OCI-LY1 (cell line): ENCODE measurements around the gene BRD7.

Source experiments
- CTCF ChIP-seq: fragments of 200-600 bp; sonication (generic), shearing (Covaris generic); IDR thresholded peaks from 2 replicates; pipeline ENCODE4 v1.5.1; 2017; ENCODE audit warnings: mild to moderate bottlenecking, antibody characterized with exemption, low read length, moderate library complexity, mixed read lengths
- EZH2 ChIP-seq: fragments of 200-600 bp; sonication (generic), shearing (Covaris generic); IDR thresholded peaks from 2 replicates; pipeline ENCODE4 v1.8.0; 2017; ENCODE audit warnings: borderline replicate concordance, mixed run types, mild to moderate bottlenecking, antibody characterized with exemption, low read length, moderate library complexity, mixed read lengths

- no peak for TF ChIP-seq CTCF
- no peak for TF ChIP-seq EZH2
Measured at GRCh38 chr16:50373780-50374179, 5.0 kb upstream of the BRD7 start.
